Right renal cortex interstitium (tissue), 3 donors: ENCODE data around the gene PEX19. TPM values are rescaled to one million over a fixed set of nuclear protein-coding genes. Genes with fewer than 3 reads are reported as not detected.

Experiments
- DNase-seq, 3 donors: peaks; one replicate each; pipeline ENCODE4 v3.0.0-alpha.2; 2013; ENCODE audit warnings: low read depth in 3 of 3, low spot score in 2 of 3
- polyA plus RNA-seq, 3 donors: library from polyadenylated mRNA; unstranded; fragments of 120-200 nt; gene quantifications; one replicate each; pipeline ENCODE4 v1.2.1, GENCODE V29; 2013; ENCODE audit not compliant: insufficient read length in 3 of 3

Gene PEX19
- polyA plus RNA-seq, 3 donors = 91.0 to 93.7 (median 91.3) TPM

- no peak for DNase-seq
Measured at GRCh38 chr1:160282807-160283206, 2.1 kb downstream of the PEX19 start.

DNA sequence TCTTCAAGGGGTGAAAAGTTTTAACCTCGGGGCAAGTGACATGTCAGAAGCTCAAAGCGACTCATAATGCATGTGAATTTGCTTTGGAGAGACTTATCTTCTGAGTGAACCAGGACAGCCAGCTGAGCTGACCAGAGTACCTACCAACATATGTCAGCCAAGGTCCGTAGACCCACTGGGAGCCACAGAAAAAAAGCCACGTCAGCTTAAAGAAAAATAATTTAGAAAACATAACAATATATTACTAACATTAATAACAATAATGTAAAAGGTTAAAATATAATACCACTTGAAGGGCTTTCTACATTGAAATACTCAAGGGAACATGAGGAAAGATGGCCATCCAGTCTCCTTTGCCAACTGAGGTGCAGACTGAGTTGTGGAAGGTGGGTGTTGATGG, 6.9 kb downstream of the PEX19 start:
- no peak for DNase-seq

DNA sequence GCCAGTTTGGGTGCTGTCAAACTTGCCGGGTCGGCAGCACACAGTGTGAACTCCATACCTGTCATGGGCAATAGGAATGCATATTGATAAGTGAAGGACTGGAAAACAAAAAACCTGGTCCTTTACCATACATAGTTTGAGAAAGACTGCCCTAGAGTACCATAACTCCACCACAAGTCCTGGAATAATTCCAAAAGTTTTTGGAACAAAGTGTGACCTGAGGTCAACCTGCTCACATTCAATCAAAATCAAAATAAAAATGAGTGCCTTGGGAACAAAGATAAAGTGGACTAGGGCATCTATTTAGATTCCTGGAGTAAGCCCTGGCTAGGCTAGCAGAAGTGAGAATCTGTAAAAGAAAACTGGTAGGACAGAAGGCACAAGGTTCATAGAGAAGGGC, 7.6 kb downstream of the PEX19 start:
- DNase-seq = no peak

DNA sequence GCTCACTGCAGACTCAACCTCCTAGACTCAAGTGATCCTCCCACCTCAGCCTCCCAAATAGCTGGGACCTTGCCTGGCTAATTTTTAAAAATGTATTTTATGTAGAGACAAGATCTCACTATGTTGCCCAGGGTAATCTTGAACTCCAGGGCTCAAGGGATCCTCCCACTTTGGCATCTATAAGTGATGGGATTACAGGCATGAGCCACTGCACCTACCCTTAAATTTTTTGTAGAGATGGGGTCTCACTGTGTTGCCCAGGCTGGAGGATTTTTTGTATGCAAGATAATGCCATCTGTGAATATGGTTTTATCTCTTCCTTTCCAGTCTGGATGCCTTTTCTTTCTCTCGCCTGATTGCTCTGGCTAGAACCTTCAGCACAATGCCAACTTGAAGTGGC, 13.9 kb downstream of the PEX19 start:
- no peak for DNase-seq

DNA sequence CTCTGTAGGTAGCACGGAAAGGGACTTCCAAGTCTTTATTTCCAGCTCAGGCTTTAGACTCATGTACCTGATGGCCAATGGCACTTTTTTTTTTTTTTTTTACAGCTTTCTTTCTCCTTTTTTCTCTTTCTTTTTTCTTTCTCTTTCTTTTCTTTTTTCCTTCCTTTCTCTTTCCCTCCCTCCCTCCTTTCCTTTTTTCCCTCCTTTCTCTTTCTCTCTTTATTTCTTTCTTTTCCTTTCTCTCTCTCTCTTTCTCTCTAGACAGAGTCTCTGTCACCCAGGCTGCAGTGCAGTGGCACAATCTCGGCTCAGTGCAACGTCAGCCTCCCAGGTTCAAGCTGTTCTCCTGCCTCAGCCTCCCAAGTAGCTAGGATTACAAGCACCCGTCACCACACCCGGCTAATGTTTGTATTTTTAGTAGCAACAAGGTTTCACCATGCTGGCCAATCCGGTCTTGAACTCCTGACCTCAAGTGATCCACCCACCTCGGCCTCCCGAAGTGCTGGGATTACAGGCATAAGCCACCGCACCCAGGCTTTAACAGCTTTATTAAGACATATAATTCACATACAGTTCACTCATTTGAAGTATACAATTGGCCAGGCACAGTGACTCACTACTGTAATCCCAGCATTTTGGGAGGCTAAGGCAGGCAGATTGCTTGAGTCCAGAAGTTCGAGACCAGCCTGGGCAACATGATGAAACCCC, 17.5 kb downstream of the PEX19 start:
- DNase-seq = no peak

DNA sequence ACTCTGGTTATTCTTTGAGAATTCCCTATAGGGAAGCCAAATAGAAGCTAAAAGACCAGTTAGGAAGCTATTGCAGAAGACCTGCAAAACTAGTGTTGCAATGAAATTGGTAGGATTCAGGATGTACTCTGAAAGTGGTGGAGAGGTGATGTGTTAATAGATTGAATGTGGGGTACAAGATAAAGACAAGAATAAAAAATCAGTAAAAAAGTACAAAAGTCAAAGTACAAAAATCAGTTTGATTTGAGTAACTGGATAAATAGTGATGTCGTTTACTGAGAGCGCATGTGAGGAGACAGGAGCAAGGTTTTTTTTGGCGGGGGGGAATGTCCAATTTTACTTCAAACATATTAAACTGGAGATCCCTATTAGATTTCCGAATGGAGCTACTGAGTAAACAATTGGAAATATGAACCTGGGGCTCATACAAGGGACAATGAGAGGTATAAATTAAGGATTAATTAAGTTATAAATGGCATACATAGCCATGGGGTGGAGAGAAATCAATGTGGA, 20.1 kb downstream of the PEX19 start:
- no peak for DNase-seq

- peak; percentile 93 to 98 (median 95) for DNase-seq
Measured at GRCh38 chr1:160261893-160262794, 22.8 kb downstream of the PEX19 start, which contains the start of gene DCAF8. TSS of gene DCAF8 (minus strand) at chr1:160262549. CDS start at chr1:160244008, 18,541 bp downstream.

DNA sequence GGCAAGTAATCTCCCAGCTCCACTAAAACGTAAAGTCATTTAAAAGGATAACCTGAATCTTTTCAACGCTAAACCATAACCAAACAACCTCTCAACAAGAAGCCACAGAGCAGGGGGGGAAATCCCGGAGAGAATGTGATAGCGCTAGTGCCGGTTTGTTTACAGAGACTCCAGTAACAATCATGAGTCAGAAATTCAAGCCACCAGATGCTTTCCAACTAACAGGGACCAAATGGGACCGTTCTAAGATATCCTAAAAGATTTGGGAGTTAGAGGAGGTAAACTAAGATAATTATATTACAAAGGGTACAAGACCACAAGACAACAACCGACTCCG, 23.4 kb downstream of the PEX19 start:
- DNase-seq = peak; percentile 47 to 56 (median 47)

- DNase-seq = peak; percentile 88 to 93 (median 89)
Measured at GRCh38 chr1:160260406-160261382, 24.2 kb downstream of the PEX19 start.

- no peak for DNase-seq
Measured at GRCh38 chr1:160258177-160258798, 26.6 kb downstream of the PEX19 start.

- DNase-seq = no peak
Measured at GRCh38 chr1:160257411-160258015, 27.4 kb downstream of the PEX19 start.

DNA sequence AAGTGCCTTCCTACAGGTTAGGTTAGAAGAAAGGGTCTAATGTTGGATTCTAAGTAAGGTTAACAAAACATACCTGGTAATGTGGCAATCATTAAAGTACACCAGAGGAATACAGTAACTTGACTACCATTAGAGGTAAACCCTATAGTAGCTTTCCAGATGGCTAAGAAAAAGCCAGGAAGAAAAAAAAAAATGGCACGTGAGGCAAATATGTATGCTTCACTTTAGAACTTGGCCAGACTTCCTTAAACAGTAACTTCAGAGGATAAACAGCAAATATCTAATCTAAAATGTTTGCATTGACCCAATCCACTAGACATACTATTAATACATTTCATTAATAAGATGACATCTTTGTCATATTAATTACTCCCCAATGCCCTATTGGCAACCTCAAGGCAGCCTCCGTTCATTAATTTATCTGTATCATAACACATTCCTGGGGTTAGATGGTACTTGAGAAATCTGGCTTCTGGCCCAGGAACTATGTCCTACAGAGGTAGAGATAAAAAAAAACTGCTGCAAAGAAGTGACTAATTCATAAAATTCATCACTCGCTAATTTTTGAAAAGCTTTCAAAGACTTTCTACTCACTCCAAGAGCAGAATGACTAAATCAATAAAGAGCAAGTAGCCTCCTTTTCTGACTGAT, 28.4 kb downstream of the PEX19 start:
- DNase-seq = no peak

DNA sequence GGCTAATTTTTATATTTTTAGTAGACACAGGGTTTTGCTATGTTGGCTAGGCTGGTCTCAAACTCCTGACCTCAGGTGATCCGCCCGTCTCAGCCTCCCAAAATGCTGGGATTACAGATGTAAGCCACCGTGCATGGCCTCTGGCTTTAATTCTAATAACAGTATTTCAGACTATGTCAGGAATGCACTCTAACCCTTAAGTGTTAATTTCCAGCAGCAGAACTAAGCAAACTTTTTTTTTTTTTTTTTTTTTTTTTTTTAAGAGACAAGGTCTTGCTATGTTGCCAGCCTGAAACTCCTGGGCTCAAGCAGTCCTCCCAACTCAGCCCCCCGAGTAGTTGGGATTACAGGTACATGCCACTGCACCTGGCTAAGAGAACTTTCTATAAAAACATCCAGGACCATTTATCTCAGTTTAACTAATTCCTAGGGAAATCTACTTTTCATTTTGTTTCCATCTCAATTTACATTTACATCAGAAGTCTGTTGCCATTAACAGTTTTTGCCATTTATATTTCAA, 29.1 kb downstream of the PEX19 start:
- no peak for DNase-seq

- DNase-seq = peak; percentile 33 to 56 (median 54)
Measured at GRCh38 chr1:160251687-160252526, 33.0 kb downstream of the PEX19 start.

- DNase-seq = no peak
Measured at GRCh38 chr1:160251011-160251410, 33.9 kb downstream of the PEX19 start.

DNA sequence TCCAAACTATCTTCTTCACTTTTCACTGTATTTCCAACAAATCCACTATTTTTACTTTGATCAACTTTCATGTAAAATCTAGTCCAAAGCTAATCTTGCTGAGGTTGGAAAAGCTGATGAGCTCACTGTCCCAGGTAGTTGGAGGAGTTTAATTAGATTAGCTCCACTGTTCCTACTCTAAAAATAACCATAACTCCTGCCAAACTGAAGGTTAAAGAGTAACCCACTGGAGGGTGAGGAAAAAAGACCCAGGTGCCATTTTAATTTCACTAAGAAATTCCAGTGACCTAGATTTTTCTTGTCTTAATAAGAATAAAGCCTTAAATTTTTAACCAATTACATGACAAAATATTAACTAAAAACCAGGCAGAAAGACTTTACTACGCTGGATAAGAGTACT, 37.9 kb downstream of the PEX19 start:
- DNase-seq = no peak

- DNase-seq = no peak
Measured at GRCh38 chr1:160245434-160245833, 39.5 kb downstream of the PEX19 start.

GRCh38 chr1:160244209-160244608, 40.7 kb downstream of the PEX19 start:
- DNase-seq = no peak
